NCI-H774 (cell line): ENCODE results near the gene NR4A3.
A peak's percentile ranks its signal among the peaks of the same experiment; 100 is the strongest.

Experiments used
- DNase-seq: peaks from one replicate; lab custom pipeline; 2025; lab: John Stamatoyannopoulos, UW

The NR4A3 gene

DNA sequence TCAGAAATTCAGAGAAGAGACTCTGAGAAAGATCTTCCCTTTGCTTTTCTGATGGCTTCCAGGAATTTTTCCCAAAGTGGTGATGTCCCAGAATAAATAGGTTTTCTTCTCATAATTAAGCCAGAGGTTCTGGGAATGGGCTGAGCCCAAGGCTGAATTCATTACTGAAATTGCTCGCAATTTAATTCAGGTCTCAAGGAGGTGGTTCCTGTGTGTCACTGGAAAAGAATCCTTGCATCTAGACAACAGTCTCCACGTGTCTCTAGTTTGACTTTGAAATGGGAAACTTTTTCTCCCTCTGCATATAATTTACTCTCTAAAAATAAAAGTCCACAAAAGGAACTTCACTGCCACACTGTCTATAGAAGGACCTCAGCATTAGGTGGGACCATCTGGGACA is 57.0 kb downstream of the NR4A3 start:
- DNase-seq = no peak

- DNase-seq = no peak
Measured at GRCh38 chr9:99881769-99882168, 60.1 kb downstream of the NR4A3 start.

- DNase-seq = no peak
Measured at GRCh38 chr9:99885747-99886146, 64.1 kb downstream of the NR4A3 start.

DNA sequence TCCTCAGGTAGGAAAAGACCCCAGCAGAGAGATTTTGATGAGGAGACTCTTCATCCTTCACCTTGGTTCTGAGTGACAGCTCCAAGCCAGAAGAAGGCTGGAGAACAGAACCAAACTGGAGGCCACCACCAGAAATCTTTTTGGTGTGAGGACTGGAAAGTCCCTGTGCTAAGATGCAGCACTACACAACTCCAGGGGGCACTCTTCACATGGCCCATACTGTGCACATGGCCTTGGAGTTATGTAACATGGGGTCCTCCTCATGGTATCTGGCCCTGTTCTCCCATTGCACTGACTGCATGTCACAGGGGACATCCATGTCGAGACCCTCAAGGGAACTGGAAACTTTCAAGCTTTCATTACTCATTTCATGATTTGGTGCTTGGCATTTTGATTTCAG is 67.4 kb downstream of the NR4A3 start:
- no peak for DNase-seq

- no peak for DNase-seq
Measured at GRCh38 chr9:99894826-99895225, 73.1 kb downstream of the NR4A3 start.

DNA sequence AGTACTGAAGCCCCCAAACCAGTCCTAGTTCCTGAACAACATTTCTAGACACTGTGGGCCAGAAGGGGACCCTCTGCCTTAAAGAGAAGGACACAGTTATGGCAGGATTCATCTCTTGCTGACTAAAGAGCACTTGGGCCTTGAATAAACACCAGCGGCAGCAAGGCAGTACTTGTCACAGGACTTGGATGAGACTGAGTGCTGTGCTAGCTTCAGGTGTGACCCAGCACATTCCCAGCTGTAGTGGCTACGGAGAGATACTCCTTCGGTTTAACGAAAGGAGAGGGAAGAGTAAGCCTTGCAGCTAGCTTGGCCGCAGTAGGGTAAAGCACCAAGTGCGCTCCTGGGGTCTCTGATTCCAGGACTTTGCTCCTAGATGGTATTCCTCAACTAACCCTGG is 73.8 kb downstream of the NR4A3 start:
- DNase-seq = no peak

- DNase-seq = no peak
Measured at GRCh38 chr9:99896119-99896518, 74.4 kb downstream of the NR4A3 start.

DNA sequence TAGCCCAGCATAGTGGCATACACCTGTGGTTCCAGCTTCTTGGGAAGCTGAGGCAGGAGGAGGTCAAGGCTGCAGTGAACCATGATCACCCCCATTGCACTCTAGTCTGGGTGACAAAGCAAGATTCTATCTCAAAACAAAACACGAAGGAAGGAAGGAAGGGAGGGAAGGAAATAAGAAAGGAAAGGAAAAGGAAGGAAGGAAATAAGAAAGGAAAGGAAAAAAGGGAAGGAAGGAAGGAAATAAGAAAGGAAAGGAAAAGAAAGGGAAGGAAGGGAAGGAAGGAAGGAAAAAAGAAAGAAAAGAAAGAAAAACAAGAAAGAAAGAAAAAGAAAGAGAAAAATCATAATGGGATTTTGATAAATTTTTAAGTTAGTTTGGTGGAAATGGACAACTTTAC is 81.7 kb downstream of the NR4A3 start:
- DNase-seq = no peak

DNA sequence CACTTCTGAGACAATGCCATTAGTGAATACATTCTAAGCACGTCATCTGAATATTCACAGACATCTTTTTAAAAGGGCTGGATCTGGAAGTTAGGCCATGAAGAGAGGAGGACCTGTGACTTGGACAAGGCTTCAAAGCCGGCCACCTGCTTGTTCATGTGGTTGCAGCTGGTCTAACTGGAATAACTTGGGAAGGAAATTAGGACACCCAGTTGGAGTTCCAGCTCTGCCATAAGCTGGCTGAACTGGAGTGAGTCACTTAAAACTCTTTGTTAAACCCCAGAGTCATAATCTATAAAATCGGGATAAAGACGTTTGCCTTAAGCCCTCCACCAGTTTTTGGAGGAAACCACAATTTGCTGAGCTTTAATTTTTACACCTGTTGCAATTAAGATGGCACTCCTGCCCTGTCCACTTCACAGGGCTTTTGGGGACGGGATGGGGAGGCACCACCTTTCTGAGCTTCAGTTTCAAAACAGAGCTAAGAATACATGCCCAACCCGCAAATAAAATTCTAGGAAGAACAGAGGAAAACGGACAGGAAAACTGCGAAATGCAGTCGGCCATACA is 84.2 kb downstream of the NR4A3 start:
- peak; percentile 3 for DNase-seq

DNA sequence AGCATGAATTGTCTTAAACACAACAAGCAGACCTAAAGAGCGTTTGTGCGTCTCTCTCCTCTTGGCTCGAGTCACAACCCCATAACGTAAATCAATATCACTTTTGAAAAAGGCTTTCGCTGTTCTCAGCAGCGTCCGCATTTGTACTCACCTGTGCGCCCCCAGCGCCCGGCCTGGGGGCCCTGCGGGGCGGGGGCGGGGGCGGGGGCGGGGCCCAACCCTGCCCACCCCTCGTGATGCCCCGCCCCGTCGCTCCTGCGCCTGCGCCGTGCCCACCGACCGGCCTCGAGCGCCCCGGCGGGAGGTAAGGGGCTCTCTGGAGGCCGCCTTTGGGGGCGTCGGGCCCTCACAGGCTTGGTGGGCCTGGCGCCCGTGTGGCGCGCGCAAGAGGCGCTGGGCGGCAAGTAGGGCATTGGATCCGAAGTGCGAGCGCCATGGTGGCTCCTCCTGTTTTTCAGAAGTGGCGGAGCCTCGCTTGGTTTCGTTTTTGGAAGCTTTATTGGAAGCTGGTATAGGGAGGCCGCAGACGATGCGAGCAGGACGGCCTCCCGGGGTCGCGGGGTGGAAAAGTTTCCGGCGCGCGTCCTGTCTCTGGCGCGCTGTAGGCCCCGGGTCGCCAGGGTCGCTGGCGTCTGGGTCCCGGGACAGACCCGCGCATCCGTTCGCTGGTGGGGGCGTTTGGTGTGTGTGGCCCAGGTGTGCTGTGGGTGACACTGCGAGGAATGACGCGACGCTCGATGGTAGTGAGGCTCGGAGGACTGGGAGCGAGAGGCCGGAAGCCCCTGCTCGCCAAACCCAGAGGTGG is 84.9 kb downstream of the NR4A3 start, which contains the start of gene STX17:
Gene STX17, plus strand, starts transcription at position 252 of the 805 bp plus-strand sequence. CDS start 8,586 bp downstream, outside the sequence.
- peak; percentile 79 for DNase-seq

- no peak for DNase-seq
Measured at GRCh38 chr9:99907208-99907532, 85.5 kb downstream of the NR4A3 start.

- DNase-seq = no peak
Measured at GRCh38 chr9:99911600-99911999, 89.9 kb downstream of the NR4A3 start.
